GM12865 (cell line): ENCODE measurements around the gene RARRES1.

Experiments used
- DNase-seq: peaks from one replicate; pipeline ENCODE4 v3.0.0; 2010; ENCODE audit warnings: low read depth
- H3K4me3 ChIP-seq: 2 replicates; pipeline ENCODE4 v1.5.1; 2011; ENCODE audit warnings: mild to moderate bottlenecking, low read depth, low read length, control low read depth
- CTCF ChIP-seq: IDR thresholded peaks from 2 replicates; pipeline ENCODE4 v1.5.1; 2011; ENCODE audit warnings: low read length, control low read depth, low read depth, inconsistent platforms; ENCODE audit not compliant: insufficient read depth; ENCODE audit errors: missing control alignments

Gene RARRES1

GRCh38 chr3:158770741-158771350 is 38.6 kb upstream of the RARRES1 start:
- DNase-seq: no peak
- H3K4me3 ChIP-seq: no peak overlapping the region
- no peak for TF ChIP-seq CTCF

- no peak overlapping the region for H3K4me3 ChIP-seq
- no peak for TF ChIP-seq CTCF
- no peak for DNase-seq
These were observed 37.9 kb upstream of the RARRES1 start for GRCh38 chr3:158769952-158770740.

- no peak for DNase-seq
- TF ChIP-seq CTCF: no peak
These were observed 37.3 kb upstream of the RARRES1 start for GRCh38 chr3:158769549-158769948.

GRCh38 chr3:158768881-158769543 is 36.8 kb upstream of the RARRES1 start:
- H3K4me3 ChIP-seq: no peak overlapping the region
- no peak for DNase-seq
- TF ChIP-seq CTCF: no peak

More at GRCh38 chr3:158769549-158769948, 37.3 kb upstream of the RARRES1 start:
- no peak overlapping the region for H3K4me3 ChIP-seq

- no peak overlapping the region for H3K4me3 ChIP-seq
- no peak for TF ChIP-seq CTCF
- no peak for DNase-seq
These were observed 36.1 kb upstream of the RARRES1 start for GRCh38 chr3:158768361-158768787.

- no peak for TF ChIP-seq CTCF
- H3K4me3 ChIP-seq: no peak overlapping the region
- DNase-seq: no peak
These were observed 34.1 kb upstream of the RARRES1 start for GRCh38 chr3:158766364-158766763.
